ENCODE results near the gene USP20.

USP20 gene

DNA sequence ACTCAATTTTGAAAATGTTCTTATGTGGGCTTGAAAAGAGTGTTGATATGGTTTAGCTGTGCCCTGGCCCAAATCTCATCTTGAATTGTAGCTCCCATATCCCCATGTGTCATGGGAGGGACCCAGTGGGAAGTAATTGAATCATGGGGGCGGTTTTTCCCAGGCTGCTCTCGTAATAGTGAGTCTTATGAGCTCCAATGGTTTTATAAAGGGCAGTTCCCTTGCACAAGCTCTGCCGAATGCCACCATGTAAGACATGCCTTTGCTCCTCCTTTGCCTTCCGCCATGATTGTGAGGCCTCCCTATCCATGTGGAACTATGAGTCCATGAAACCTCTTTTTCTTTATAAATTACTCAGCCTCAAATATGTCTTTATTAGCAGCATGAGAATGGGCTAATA is 71.0 kb downstream of the USP20 start:
- H3K4me3 ChIP-seq (ENCODE audit: low read depth, low read length): no peak overlapping the region
- no peak for DNase-seq (ENCODE audit: low read depth)
- TF ChIP-seq, protein P1, sequence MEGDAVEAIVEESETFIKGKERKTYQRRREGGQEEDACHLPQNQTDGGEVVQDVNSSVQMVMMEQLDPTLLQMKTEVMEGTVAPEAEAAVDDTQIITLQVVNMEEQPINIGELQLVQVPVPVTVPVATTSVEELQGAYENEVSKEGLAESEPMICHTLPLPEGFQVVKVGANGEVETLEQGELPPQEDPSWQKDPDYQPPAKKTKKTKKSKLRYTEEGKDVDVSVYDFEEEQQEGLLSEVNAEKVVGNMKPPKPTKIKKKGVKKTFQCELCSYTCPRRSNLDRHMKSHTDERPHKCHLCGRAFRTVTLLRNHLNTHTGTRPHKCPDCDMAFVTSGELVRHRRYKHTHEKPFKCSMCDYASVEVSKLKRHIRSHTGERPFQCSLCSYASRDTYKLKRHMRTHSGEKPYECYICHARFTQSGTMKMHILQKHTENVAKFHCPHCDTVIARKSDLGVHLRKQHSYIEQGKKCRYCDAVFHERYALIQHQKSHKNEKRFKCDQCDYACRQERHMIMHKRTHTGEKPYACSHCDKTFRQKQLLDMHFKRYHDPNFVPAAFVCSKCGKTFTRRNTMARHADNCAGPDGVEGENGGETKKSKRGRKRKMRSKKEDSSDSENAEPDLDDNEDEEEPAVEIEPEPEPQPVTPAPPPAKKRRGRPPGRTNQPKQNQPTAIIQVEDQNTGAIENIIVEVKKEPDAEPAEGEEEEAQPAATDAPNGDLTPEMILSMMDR (IDR thresholded peaks at IDR 0.05; ENCODE audit: insufficient read depth, low read depth, low read length, missing control alignments): no peak

DNA sequence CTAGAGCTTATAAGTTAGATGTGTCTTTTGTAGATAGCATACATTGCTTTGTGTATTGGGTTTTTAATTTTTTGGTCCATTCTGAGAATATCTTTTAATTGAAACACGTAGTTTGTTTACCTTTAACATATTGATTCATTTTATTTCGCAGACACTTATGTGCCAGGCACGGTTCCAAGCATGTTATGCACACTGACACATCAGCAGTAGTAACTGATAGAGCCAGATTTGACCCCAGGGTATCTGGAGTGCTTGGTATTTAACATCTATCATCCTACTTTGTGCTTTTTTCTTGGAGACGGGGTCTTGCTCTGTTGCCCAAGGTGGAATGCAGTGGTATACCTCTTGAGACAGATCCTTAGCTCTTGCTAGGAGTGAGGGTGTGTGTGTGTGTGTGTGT is 71.9 kb downstream of the USP20 start:
- no peak overlapping the region for H3K4me3 ChIP-seq (ENCODE audit: low read depth, low read length)
- TF ChIP-seq, protein P1 (IDR thresholded peaks at IDR 0.05; ENCODE audit: insufficient read depth, low read depth, low read length, missing control alignments): no peak
- DNase-seq (ENCODE audit: low read depth): no peak

DNA sequence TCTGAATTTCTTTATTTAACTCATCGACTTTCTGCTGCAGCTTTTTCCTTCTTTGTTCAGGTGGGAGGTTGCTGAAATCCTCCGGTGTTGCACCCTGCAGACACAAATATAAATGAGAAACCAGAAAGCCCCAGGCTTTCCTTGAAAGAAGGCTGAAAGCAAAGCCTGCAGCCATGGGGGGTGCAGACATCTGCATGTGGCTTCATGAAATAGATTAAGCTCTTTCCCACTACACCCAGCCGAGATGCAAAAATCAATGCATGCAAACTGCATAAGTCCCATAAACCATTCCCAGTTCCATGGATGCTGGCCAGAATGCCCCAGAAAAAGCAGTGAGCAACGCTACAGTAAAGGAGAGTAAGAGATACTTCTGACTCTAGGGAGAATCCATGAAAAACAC is 73.6 kb downstream of the USP20 start:
- DNase-seq (ENCODE audit: low read depth): no peak
- no peak overlapping the region for H3K4me3 ChIP-seq (ENCODE audit: low read depth, low read length)
- TF ChIP-seq, protein P1 (IDR thresholded peaks at IDR 0.05; ENCODE audit: insufficient read depth, low read depth, low read length, missing control alignments): no peak

- no peak for DNase-seq (ENCODE audit: low read depth)
- TF ChIP-seq, protein P1 (IDR thresholded peaks at IDR 0.05; ENCODE audit: insufficient read depth, low read depth, low read length, missing control alignments): no peak
These were observed 74.6 kb downstream of the USP20 start for GRCh38 chr9:129909851-129910250.

DNA sequence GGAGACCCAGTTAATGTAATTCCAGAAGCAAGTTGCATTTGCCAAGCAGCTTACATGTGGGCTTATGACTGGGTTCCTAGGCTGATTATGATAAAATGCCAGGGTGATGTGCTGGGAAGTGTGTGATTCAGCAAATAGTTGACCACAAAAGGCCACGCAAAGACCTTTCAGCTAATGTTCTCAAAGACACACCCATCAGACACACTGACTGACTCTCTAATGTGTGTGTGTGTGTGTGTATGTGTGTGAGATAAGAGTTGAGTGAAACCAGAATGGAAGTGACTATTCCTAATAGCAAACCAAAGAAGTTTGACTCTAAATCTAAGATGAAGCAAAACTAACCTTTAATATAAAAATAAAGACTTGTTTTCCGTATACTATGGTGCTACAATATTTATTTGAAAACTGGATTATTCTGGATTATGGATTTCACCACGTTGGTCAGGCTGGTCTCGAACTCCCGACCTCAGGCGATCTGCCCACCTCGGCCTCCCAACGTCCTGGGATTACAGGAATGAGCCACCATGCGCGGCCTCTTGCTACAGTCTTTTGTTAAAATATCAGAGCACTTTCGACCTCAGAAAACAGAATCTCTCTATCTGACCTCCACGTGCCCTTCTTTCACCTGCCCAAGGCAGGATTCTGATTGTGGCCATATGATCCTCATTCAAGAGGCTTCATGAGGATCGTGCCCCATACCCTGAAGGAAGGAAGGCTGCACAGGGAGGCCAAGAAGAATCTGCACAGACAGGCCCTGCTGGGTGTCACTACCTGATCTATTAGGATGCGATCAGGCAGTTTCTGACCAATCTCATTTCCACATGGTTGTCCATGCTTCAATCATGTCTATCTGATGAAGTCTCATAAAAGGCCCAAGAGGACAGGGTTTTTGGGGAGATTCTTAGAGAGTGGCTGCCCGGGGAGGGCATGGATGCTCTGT is 75.6 kb downstream of the USP20 start:
- TF ChIP-seq, protein P1 (IDR thresholded peaks at IDR 0.05; ENCODE audit: insufficient read depth, low read depth, low read length, missing control alignments): no peak
- no peak overlapping the region for H3K4me3 ChIP-seq (ENCODE audit: low read depth, low read length)
- DNase-seq (ENCODE audit: low read depth): no peak

More at GRCh38 chr9:129909851-129910250, 74.6 kb downstream of the USP20 start:
- no peak overlapping the region for H3K4me3 ChIP-seq (ENCODE audit: low read depth, low read length)

DNA sequence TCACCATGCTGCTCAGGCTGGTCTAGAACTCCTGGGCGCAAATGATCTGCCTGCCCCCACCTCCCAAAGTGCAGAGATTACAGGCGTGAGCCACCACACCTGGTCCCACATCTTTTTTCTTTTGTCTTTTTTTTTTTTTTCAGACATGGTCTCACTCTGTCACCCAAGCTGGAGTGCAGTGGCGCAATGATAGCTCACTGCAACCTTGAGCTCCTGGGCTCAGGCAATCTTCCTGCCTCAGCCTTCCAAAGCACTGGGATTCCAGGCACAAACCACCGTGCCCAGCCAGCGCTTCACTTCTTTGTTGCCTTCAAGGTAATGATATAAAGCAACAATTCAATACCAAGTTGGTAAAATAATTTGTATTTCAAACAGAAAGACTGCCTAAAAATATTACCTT is 78.8 kb downstream of the USP20 start:
- DNase-seq (ENCODE audit: low read depth): no peak
- TF ChIP-seq, protein P1 (IDR thresholded peaks at IDR 0.05; ENCODE audit: insufficient read depth, low read depth, low read length, missing control alignments): no peak

More for the DNA sequence above, 78.8 kb downstream of the USP20 start:
- H3K4me3 ChIP-seq (ENCODE audit: low read depth, low read length): no peak overlapping the region

Measured in GM12865 (cell line).